GM21528 (cell line): ENCODE measurements around the gene TSEN54.

Experiments used
- ATAC-seq: cut with Tn5 transposase; IDR thresholded peaks from one replicate; pipeline ENCODE4 v1.9.1; 2021; ENCODE audit warnings: mild to moderate bottlenecking, moderate library complexity; ENCODE audit not compliant: unreplicated experiment, low FRiP score

Gene TSEN54

DNA sequence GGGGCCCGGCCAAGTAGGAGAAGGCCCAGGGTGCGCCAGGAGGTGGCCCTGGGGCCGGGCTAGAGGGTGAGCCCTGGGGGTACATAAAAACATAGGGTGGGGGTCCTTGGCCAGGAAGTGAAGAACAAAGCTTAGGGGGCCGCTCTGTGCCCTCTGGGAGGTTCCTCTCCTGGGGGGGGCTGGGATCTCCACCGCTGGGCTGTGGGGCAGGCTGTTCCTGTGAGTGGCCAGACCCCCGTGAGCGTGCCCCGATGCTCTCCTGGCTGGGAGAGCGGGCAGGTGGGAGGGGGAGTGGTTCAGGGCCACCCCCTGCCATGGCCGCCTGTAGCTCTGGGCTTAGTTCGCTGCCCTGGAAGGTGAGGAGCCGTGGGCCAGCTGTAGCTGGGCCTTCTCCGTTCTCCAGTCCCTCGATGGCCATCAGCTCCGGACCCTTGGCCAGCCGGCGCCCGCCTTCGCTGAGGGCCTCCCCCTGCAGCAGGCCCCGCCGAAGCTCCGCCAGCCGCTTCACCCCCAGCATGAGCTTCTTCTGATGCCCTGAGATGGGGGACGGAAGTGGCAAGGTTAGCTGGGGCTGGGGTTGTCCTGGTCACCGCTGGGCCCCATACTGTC is 13.5 kb upstream of the TSEN54 start:
- no peak for ATAC-seq

DNA sequence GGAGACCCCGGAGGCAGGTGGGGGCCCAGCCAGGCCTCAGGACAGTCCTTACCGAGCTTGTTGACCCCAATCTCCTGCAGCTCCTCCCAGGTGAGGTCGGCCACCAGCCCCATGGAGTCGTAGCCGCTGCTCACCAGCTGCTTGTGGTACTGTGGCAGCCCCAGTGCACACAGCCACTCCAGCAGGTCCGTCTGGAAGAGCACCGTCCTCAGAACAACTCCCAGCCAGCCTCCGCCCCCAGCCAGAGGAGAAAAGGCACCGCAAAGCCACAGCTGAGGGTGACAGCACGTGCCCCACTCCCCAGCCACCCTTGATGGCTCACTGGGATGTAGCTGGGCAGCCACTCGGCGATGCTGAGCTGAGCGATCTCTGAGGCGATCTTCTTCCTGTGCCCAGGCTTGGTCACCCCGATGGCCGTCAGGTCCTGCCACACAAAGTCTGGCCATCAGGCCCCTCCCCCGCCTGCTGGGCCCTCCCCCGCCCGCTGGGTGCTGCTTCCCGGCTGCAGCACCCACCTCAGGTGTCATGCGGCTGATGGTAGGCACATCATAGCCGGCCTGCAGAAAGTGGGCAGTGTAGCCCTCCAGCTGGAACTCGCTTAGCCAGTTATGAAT is 12.9 kb upstream of the TSEN54 start:
- ATAC-seq: no peak

DNA sequence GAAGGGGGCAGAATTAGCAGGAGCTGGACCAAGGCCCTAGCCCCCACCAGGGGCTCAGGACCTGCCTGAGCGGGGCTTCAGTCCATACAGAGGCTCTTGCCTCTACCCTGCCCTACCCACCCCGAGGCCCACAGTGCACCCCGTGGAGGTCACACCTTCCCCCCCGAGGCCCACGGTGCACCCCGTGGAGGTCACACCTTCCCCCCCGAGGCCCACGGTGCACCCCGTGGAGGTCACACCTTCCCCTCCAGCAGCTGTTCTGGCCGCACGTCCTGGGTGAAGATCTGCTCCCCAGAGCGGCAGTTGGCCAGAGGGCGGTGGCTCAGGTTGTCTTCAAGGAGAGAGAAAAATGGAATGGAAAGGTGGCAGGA is 12.4 kb upstream of the TSEN54 start:
- no peak for ATAC-seq

DNA sequence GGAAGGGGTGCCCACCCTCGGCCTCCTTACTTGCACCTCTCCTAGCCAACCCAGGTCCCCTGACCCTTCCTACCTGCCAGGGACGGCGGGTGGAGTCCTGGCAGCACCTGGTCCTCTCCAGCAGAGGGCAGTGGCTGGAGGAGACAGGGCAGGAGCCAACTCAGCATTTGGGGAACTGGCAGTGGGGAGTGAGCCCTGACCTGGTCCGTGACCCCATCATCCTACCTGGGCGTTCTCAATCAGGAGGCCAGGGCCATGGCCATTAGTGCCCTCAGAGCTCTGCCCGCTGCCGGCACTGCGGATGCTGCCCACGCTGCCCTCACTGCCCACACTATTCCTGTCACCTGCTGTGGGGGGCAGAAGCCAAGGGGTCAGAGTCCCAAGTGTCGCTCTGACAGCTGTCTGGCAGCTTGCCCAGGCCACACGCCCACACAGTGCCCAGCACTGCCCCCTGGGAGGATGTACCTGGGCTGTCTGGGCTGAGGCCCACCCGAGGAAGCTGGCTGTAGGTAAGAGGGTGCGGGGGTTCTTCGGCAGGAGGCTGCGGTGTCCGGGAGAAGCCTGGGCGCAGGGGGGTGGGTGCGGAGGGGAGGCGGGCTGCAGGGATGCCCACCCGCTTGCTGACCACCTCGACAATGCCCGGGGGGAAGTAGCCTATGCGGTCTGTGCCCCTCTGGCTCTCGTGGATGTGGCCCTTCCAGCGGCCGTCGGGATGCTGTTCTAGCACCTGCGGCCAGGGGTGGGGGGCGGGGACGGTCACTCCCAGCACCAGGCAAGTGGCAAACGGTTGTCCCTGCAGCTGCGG is 11.8 kb upstream of the TSEN54 start:
- ATAC-seq: no peak

DNA sequence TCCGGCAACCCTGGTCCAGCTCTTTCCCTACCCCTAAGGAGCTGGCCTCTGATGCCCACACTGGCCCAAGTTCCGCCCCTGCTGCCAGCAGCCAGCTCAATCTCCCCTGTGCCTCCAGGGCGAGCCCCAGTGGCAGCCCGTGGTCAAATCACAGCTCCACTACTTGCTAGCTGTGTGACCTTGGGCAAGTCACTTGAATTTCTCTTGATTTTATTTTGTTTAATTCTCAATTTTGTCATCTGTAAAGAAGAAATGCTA is 11.2 kb upstream of the TSEN54 start:
- no peak for ATAC-seq

DNA sequence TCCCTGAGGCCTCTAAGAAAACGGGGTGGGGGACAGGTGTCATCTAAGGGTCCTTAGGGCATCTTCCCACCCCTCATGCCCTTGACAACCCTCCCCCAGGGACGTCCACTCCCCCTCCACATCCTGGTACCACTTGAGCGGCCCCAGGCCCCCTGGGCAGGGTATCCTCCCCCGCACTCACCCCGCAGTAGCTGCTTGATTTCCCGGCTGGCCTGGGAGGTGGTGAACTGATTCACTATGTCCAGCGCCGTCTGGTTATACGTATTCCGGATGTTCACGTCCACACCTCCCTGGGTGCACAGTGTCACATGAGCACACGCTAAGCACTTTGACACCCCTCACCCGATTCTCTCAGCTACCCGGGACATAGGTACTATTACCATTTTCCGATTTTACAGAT is 10.7 kb upstream of the TSEN54 start:
- ATAC-seq: no peak

DNA sequence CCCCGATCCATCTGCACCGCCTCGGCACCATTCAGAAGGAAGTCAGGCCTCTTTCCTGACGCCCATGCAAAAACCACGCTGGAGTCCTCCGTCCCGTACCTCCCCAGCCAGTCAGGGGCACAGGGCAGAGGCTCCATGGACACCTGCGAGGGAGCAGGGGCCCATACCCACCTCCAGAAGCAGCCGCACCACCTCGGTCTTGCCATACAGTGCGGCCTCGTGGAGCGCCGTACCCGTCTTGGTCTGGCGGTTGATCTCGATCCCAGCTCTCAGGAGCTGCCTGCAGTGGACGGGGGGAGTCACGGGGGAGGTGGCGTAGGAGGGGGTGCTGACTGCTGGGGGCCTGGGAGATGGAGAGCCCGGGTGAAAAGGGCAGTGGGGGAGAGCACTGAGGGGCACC is 10.2 kb upstream of the TSEN54 start:
- no peak for ATAC-seq

DNA sequence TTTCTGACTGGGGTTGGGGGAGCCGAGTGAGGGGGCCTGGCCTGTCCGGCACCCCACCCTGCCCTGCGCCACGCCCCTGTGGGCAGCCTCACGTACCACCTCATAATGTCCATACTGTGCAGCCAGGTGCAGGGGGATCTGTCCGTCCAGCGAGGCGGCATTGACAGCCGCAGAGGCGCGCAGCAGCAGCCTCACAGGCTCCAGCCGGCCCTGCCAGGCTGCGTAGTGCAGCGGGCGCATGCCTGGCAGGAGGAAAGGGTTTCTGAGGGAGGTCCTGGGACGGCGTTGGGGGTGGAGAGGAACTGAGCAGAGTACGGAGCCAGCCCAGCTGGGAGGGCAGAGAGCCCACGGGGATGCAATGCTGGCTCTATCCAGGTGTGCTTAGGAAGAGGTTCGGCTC is 9.4 kb upstream of the TSEN54 start:
- no peak for ATAC-seq

DNA sequence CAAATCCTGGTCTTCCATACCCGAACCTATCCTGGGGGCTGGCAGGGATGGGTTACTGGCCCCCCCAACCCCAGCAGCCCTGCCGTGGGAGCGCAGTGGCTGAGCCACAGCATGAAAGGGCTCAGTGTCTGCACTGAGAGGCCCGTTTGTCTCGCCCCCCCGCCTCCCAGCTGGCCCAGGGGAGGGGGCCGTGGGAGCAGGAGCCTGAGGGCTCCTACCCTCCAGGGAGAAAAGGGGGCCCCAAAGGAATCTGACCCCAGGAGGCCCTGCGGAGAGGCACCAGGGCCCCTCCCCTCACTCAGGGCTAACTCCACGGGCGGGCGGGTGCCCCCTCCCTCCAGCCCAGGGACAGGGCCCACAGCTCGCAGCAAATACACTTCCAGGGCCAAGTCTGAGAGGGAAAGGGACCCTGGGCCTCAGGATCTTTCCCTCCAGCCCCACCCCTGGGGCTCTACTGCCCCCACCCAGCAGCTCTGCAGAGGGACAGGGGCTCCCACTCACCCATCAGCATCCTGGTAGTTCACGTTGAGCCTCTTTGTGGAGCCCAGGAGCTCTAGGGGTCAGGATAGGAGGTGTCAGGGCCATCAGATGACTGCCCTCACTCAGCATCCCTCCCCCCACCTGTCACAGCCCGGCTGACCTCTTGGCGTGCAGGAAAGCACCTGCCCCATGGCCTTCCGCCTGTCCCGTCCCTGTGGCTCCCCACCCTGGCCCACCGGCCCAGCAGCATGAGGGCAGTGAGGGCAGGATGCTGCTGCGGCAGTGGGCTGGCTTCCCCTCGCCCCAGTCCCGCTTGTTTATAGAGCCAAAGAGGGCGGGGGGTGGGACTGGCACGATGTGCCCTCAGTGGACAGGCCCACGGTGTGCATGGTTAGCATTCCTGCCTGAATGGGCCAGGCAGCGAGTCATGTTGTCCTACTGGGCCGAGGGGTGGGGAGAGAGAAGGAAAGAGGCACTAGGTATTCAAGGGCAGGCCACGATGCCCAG is 8.3 kb upstream of the TSEN54 start:
- ATAC-seq: no peak

DNA sequence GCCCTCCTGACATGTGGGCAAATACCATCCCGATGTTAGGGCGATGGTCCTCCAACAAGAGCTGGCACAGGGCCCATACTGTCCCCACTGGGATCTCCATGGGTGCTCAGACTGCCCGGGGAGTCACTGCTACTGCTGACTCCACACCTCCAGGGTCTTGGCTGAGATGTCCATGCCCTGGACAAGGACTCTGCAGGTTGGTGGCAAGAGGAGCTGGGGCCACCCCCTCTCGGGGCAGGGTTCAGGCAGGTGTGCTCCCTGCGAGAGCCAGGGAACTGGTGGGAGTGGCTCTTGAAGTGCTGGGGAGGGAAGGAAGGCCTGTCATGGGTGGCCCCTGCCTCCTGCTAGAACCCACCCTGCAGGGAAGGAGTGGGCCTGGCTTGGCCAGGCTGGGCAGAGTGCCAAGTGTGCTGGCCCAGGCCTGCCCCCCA is 7.4 kb upstream of the TSEN54 start:
- no peak for ATAC-seq

DNA sequence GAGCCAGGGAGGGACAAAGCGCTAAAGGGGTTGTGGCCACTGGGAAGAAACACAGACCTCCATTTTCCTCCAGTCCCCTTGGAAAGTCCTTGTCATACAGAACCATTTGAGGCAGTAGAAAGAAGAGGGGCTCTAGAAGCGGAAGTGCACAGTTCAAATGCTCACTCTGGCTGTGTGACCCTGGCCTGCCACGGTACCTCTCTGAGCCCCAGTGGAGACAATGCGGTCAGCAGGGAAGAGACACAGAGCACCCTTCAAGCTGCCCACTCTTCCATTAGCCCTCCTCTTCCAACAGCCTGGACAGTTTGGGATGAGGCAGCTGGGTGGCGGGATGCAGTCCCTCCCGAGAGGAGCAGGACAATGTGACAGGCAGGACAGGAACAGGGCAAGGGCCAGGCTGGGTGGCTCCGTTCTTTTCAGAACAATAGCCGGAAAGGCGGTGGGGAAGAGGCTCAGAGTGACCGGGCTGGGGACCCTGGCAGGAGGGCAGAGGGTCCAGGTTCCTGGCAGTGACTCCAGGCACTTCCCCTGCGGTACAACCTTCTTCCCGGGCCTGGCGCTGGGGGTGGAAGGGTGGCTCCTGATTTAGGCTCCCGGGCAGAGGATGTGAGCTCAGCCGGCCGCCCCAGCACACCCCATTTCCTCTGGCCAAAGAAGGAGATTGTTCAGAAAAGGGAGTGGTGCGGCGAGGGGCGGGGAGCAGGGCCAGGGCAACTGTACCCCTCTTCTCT is 6.6 kb upstream of the TSEN54 start:
- no peak for ATAC-seq

DNA sequence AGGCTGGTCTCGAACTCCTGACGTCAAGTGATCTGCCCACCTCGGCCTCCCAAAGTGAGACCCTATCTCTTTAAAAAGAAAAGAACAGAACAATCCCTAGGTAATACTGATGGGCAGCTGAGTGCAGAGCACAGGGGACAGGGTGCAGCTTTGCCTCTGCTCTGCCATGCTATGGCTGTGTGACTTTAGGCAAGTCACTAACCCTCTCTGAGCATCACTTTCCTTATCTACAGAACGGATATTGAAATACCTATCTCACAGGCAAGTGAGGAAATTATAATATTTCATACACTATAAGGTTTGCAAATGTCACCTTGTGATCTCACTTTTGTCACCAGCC is 5.1 kb upstream of the TSEN54 start:
- ATAC-seq: no peak

DNA sequence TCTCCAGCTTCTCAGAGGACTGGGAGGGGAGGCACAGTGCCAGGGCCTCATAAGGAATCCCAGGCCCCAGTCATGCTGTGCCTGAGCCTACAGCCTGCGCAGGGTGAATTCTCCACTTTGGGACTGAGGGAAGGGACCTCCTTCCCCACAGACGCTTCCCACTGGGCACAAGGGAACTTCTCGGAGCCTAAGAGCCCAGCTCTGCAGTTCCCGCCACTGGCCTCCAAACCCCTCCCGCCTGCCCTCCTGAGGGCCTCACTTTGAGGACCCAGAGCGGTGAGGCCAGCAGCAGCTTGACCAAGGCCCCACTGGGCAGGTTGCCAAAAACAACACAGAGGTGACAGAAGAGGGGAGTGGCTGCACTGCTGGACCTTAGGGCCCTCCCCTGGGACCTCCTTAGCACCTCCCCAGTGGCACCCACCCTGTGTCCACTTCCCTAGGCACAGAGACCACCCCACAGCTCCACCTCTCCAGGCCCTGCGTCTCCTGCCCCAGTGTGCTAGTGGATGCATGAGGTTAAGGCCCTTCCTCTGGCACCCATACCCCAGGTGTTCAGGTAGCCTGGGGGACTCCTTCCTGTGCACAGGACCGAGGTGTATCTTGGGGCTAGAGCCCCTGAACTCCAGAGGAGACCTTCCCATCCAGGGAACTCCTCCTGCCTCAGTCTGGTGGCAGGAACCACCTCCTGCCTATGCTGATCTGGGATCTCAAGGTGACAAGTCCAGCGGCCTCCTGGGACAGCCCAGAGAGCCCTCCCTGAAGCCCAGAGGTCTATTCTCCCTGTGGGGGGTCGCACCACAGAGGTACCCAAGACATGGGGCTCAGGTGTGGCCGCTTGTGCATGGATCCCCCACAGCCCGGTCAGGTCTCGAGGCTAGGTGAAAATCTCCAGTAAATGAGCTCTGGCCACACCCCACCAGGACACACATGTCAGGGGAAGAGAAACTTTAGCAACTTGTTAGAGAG is 4.4 kb upstream of the TSEN54 start:
- ATAC-seq: no peak

DNA sequence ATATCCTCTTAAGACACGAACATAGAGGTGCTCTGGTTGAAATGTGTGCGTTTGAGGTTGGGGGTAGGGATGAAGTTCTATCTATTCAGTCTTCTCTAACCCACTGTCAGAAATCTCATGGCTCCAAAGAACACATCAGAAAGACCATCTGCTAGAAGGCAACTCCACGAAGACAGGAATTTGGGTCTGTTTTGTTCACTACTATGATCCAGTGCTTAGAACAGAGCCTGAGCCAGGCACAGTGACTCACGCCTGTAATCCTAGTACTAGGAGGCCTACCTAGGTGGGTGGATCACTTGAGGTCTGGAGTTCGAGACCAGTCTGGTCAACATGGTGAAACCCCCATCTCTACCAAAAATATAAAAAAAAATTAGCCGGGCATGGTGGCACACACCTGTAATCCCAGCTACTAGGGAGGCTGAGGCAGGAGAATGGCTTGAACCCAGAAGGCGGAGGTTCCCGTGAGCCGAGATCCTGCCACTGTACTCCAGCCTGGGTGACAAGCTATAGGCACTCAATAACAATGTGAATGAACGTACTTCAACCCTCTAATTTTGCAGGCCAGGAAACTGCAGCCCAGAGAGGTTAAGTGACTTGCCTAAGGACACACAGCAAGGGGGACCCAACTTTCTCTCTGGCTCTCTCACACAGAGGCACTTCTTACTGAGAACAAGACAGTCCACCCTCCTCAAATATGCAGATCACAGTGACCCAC is 3.2 kb upstream of the TSEN54 start:
- no peak for ATAC-seq

DNA sequence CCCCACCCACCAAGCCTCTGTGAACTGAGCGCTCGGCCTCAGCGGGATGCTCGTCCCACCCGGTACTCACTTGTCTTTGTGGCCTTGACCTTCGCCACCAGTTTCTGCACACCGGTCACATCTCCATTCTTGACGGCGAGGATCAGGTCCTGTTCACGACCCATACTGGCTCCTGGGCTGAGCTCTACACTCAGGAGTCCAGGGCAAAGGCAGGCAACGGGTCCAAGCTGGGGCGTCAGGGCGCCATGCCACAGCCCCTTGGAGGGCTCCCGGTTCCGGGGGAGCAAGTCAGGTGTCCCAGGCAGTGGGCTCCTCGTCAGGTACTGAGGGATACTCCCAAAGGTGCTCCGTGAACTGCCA is 2.7 kb upstream of the TSEN54 start:
- ATAC-seq: no peak

DNA sequence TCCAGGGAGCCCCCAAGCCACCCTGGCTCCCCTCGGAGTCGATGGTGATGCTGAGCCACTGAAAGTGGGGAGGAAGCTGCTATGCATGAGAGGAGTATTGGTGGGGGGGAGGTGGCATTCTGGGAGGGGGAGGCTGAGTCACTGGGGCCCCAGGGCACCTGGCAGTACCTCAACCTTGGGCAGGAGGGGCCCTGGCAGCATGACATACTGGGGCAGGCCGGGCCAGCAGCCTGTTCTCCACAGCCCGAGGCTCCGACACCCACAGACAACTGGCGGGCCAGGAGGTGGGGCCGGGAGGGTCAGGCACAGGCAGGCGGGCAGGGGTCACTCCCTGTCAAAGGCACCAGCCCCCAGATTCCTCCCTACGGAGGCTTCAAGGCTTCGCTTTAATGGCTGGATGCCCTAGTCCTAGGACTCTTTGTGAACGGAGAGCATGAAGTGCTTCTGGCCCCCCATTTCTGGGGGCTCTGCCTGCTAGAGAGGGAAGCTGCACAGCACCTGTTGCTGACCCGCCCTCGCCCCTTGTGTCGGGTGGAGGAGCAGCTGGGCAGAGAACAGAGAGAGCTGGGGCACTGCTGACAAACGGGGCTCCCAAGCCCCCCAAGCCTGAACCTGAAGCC is 1.9 kb upstream of the TSEN54 start:
- ATAC-seq: no peak

DNA sequence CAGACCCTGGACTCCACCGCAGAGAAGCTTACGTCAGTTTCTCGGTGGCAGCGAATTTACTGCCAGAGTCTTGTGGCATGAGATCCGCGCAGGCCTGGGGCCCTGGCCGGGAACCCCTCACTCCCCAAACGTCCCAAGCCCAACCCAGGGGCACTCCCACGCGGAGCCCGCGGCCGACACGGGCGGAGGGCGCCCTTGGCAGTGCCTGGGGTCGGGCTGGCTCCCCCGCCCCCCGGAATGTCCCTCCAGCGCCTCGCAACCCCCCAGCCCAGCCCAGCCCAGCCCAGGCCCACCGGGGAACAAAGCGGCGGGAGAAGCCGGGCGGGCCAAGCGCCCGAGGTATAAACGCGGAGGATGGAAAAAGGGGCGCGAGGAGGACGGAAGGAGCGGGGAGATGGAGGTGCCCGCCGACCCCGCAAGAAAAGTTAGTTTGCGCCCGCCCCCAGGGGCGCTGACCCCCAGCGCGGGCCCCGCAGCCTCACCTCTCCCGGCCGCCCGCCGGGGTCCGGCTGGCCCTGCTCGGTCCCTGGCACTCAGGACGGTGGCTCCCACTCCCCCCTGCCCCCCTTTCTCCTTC is 1.3 kb upstream of the TSEN54 start:
- no peak for ATAC-seq
